KMS-11 (cell line): Measurements from ENCODE around the gene METRN.
"Not testable (repeated sequence)": the region's sequence is repeated elsewhere in the genome, so short reads cannot be mapped to it uniquely, and the experiment has no call there.

ENCODE experiments used
- H2AFZ ChIP-seq: fragments of 200-600 bp; sonication (generic); 2 replicates; pipeline ENCODE4 v1.6.1; 2016; ENCODE audit warnings: antibody characterized with exemption, mixed run types, low read depth
- H3K27ac ChIP-seq: fragments of 200-600 bp; sonication (generic); 2 replicates; pipeline ENCODE4 v1.6.1; 2016; ENCODE audit warnings: mild to moderate bottlenecking, mixed run types
- H3K27me3 ChIP-seq: fragments of 200-600 bp; sonication (generic); 2 replicates; pipeline ENCODE4 v1.6.1; 2017; ENCODE audit warnings: mild to moderate bottlenecking, low read depth, mixed run types, moderate library complexity; ENCODE audit not compliant: insufficient read depth
- H3K36me3 ChIP-seq: fragments of 200-600 bp; sonication (generic); 2 replicates; pipeline ENCODE4 v1.6.1; 2017; ENCODE audit warnings: mild to moderate bottlenecking, mixed run types; ENCODE audit not compliant: insufficient read depth
- H3K4me1 ChIP-seq: fragments of 200-600 bp; sonication (generic); 2 replicates; pipeline ENCODE4 v1.6.1; 2016; ENCODE audit warnings: mild to moderate bottlenecking, low read depth, mixed run types; ENCODE audit not compliant: poor library complexity, severe bottlenecking
- H3K4me2 ChIP-seq: fragments of 200-600 bp; sonication (generic); 2 replicates; pipeline ENCODE4 v1.7.0; 2016; ENCODE audit warnings: mild to moderate bottlenecking, mixed run types
- H3K4me3 ChIP-seq: fragments of 200-600 bp; sonication (generic); IDR thresholded peaks from 2 replicates; pipeline ENCODE4 v1.6.1; 2017; ENCODE audit warnings: low read depth, low read length, mixed read lengths; ENCODE audit not compliant: insufficient read depth
- H3K79me2 ChIP-seq: fragments of 200-600 bp; sonication (generic); 2 replicates; pipeline ENCODE4 v1.6.1; 2016; ENCODE audit warnings: low read depth, mixed run types; ENCODE audit not compliant: insufficient read depth
- H3K9ac ChIP-seq: fragments of 200-600 bp; sonication (generic); 2 replicates; pipeline ENCODE4 v1.6.1; 2016; ENCODE audit warnings: mild to moderate bottlenecking, mixed run types
- H4K20me1 ChIP-seq: fragments of 200-600 bp; sonication (generic); 2 replicates; pipeline ENCODE4 v1.6.1; 2016; ENCODE audit warnings: mild to moderate bottlenecking, mixed run types; ENCODE audit not compliant: insufficient read depth
- TF ChIP-seq, protein P1 (sequence below): fragments of 200-600 bp; sonication (generic); conservative IDR thresholded peaks from 2 replicates; pipeline ENCODE4 v1.6.1; 2017; ENCODE audit warnings: low read depth, mild to moderate bottlenecking, antibody characterized with exemption, low read length, moderate library complexity, mixed read lengths

The METRN gene

DNA sequence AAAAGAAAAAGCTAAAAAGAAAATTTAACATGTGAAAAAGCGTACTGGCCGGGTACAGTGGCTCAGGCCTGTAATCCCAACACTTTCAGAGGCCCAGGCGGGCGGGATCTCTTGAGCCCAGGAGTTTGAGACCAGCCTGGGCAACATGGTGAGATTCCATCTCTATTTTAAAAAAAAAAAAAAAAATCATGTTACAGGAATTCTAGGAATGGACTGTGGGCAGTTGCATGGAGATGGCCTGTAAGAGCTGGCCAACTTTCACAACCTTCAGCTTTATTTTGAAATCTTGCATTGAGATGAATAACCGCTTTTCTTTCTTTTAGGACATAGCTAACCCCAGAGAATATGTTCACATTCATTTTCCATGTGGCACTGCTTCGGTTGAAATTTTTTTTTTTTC, 34.1 kb downstream of the METRN start:
- Histone ChIP-seq H4K20me1 (no peaks in the 10 kb centered on the region), H3K27ac (no peak overlapping the region), H3K79me2 (no peaks in the 10 kb centered on the region), H2AFZ (no peak overlapping the region), H3K4me3 (no peak overlapping the region), H3K4me1 (no peaks in the 10 kb centered on the region), H3K4me2 (no peak overlapping the region), H3K36me3 (no peaks in the 10 kb centered on the region), H3K9ac (no peak overlapping the region), H3K27me3 (peaks cover 97% of the 10 kb centered on the region)
- TF ChIP-seq, protein P1, sequence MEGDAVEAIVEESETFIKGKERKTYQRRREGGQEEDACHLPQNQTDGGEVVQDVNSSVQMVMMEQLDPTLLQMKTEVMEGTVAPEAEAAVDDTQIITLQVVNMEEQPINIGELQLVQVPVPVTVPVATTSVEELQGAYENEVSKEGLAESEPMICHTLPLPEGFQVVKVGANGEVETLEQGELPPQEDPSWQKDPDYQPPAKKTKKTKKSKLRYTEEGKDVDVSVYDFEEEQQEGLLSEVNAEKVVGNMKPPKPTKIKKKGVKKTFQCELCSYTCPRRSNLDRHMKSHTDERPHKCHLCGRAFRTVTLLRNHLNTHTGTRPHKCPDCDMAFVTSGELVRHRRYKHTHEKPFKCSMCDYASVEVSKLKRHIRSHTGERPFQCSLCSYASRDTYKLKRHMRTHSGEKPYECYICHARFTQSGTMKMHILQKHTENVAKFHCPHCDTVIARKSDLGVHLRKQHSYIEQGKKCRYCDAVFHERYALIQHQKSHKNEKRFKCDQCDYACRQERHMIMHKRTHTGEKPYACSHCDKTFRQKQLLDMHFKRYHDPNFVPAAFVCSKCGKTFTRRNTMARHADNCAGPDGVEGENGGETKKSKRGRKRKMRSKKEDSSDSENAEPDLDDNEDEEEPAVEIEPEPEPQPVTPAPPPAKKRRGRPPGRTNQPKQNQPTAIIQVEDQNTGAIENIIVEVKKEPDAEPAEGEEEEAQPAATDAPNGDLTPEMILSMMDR, result no peak

DNA sequence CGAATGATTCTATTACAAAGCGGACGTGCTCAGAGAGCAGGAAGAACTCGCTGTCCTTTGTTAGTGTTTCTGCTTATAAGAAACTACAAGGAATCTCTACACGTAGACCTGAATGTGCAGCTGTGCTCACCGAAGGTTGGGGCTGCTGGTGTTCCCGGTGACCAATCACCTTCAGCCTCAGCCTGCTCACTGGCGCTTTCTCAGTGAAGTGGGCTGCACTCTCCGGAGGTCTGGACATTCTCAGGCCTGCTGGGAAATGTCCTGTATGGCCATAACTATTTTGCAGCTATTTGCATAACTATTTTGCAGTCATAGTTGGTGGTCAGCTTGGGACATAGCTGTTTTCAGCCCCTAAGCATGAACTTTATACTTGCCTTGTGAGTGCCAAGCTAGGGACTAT, 35.6 kb downstream of the METRN start:
- TF ChIP-seq, protein P1, result no peak
- Histone ChIP-seq H3K4me3 (no peak overlapping the region), H3K79me2 (no peaks in the 10 kb centered on the region), H3K9ac (no peak overlapping the region), H2AFZ (no peak overlapping the region), H3K4me2 (no peak overlapping the region), H3K4me1 (no peaks in the 10 kb centered on the region), H4K20me1 (no peaks in the 10 kb centered on the region), H3K27ac (no peak overlapping the region), H3K27me3 (peaks cover 97% of the 10 kb centered on the region), H3K36me3 (no peaks in the 10 kb centered on the region)

GRCh38 chr16:751152-752006, 36.5 kb downstream of the METRN start:
- Histone ChIP-seq H4K20me1 (no peaks in the 10 kb centered on the region), H2AFZ (no peak overlapping the region), H3K27me3 (peaks cover 100% of the 10 kb centered on the region), H3K9ac (no peak overlapping the region), H3K36me3 (no peaks in the 10 kb centered on the region), H3K27ac (no peak overlapping the region), H3K4me3 (no peak overlapping the region), H3K4me1 (no peaks in the 10 kb centered on the region), H3K4me2 (no peak overlapping the region), H3K79me2 (no peaks in the 10 kb centered on the region)
- TF ChIP-seq, protein P1, result no peak

DNA sequence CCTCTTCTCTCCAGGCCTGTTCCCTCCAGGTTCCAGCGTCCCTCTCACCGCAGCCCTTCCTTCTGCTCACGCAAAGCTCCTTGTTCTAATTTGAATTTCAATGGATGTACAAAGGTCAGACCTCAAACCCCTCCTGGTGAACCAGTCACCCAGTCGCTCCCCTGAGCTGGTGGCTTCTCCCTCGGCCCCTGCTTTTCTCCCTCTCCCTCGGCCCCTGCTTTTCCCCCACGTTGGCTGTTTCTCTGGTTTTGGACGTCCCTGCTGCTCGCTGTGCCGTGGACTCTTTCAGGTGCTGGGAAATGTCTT, 37.0 kb downstream of the METRN start:
- no peak overlapping the region for H2AFZ ChIP-seq

GRCh38 chr16:754121-754607, 39.2 kb downstream of the METRN start:
- not testable (repeated sequence) for H3K36me3 ChIP-seq, H3K27ac ChIP-seq, H4K20me1 ChIP-seq, H3K4me2 ChIP-seq, H3K4me1 ChIP-seq, H3K79me2 ChIP-seq, H3K4me3 ChIP-seq, H3K9ac ChIP-seq, H2AFZ ChIP-seq
- H3K27me3 ChIP-seq, result peaks cover 97% of the 10 kb centered on the region

More for the DNA sequence above, 37.0 kb downstream of the METRN start:
- TF ChIP-seq, protein P1, result no peak
- Histone ChIP-seq H3K36me3 (no peaks in the 10 kb centered on the region), H3K4me2 (no peak overlapping the region), H4K20me1 (no peaks in the 10 kb centered on the region), H3K79me2 (no peaks in the 10 kb centered on the region), H3K4me1 (no peaks in the 10 kb centered on the region), H3K27me3 (peaks cover 100% of the 10 kb centered on the region), H3K27ac (no peak overlapping the region), H3K4me3 (no peak overlapping the region), H3K9ac (no peak overlapping the region)
